Activated CD8-positive, alpha-beta memory T cell treated with anti-CD3 and anti-CD28 coated beads for 4 hours (primary cell): Measurements from ENCODE around the gene SGCA.

Source experiments
- DNase-seq, 2 donors: peaks; one replicate each; pipeline ENCODE4 v3.0.0-alpha.2; 2020; ENCODE audit warnings: low read depth in 2 of 2

SGCA gene

GRCh38 chr17:50182783-50183420, 17.1 kb downstream of the SGCA start:
- DNase-seq = no peak

- DNase-seq = no peak
Measured at GRCh38 chr17:50183421-50183994, 17.7 kb downstream of the SGCA start.

GRCh38 chr17:50184064-50184463, 18.3 kb downstream of the SGCA start:
- no peak for DNase-seq

- no peak for DNase-seq
Measured at GRCh38 chr17:50184611-50185398, 19.0 kb downstream of the SGCA start.

GRCh38 chr17:50185631-50186471, 20.0 kb downstream of the SGCA start:
- DNase-seq = no peak

GRCh38 chr17:50186661-50187393, 21.0 kb downstream of the SGCA start:
- DNase-seq = no peak

GRCh38 chr17:50187394-50187725, 21.6 kb downstream of the SGCA start:
- no peak for DNase-seq

- DNase-seq = no peak
Measured at GRCh38 chr17:50187751-50188530, 22.1 kb downstream of the SGCA start.

GRCh38 chr17:50188531-50188920, 22.7 kb downstream of the SGCA start:
- no peak for DNase-seq

- DNase-seq = no peak
Measured at GRCh38 chr17:50188921-50189549, 23.2 kb downstream of the SGCA start.

GRCh38 chr17:50189550-50190292, 23.9 kb downstream of the SGCA start:
- no peak for DNase-seq

- DNase-seq = no peak
Measured at GRCh38 chr17:50190293-50190602, 24.4 kb downstream of the SGCA start.

- no peak for DNase-seq
Measured at GRCh38 chr17:50190603-50191358, 25.0 kb downstream of the SGCA start.

GRCh38 chr17:50191359-50192143, 25.7 kb downstream of the SGCA start:
- DNase-seq = no peak

GRCh38 chr17:50192144-50192617, 26.4 kb downstream of the SGCA start:
- DNase-seq = no peak

GRCh38 chr17:50192618-50193291, 26.9 kb downstream of the SGCA start:
- no peak for DNase-seq

GRCh38 chr17:50194140-50194933, 28.5 kb downstream of the SGCA start:
- no peak for DNase-seq
